ENCODE results near the gene MME.

MME gene

DNA sequence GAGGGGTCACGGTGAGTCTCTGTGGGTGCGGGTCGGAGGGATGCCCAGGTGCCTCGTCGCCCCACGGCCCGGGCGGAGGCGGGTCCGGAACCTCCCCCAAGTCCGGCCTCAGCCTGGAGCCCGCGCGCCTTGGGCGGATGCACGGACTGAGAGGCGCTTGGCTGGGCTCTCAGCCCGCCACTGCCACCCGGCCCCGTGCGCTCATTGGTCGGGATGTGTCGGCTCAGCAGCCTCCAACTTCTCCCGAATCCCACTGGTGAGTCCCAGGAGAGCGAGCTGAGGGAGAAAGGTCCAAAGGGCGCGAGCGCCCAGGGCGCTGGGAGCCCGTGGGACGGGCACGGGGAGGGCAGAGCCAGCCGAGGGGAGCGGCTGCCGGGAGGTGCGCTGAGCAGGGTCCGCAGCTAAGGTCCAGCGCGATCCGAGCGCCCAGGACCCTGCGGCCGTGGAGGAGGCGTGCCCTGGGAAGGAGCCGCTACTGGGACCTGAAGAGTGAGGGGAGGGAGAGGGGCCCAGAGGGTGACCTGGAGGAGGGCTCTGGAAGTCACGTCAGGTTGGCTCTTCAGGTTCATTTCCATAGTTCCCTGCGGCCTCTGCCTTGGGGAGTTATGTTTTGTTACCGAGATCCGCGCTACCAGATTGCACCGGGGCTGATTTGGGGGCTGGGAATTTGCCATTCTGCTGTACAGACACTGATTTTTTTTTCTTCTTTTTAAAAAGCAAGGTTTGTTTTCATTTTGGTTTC is at the start of gene MME:
MME (plus strand) TSS at position 574 of the 742 bp plus-strand sequence. CDS start 3,849 bp downstream, outside the sequence.
- DNase-seq: no peak

DNA sequence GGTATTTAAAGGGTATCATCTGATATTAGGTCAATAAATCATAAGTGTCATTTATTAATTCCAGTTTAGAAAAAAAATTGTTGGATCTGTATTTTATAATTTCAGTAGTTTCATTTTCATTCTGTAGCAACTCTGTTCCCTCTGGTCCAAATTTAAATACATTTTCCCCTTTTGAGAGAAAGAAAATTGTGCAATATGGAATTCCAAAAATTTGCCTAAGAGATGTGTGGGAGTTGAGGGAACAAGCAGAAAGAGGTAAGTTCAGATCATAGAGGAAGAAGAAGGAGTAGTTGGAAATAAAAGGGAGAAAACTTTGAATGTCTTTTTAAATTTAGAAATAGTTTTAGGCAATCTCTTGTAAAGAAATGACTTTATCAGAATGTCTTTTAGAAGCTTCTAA is 48.9 kb upstream of the MME start:
- DNase-seq: no peak

DNA sequence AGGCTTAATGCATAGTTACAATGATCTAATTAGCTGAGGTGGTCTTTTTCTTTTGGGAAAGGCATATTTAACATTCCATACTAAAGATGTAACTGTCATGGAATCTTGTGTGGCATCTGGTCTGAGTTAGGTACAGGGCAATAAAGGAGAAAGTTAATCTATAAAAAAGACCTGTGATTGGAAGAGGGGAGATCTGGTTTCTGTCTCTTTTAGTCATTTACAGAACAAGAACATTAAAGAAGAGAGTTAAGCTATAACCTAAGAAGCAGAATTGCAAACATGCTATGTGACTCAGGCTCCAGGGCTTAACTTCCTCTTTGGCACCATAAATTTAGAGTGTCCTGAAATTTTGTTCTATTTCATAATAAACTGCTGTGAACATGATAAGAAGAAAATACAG is 47.2 kb upstream of the MME start:
- DNase-seq: no peak

DNA sequence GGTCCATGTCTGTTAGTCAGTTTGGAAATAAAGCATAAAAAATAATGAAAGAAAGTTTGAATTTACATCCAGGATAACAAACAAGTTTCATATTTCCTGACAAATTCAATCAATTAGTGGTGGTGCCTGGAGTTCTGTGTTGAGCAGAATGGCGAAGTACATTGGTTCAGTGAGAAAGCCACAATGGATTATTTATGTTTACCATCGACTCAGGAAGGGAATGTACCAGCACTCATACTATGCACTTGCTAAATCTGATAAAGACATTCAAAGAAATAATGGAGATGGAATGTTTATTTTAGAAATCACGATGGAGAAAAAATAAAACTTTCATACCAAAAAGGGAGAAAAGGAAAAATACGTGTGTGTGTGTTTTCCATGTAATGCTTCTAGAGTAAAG is 45.3 kb upstream of the MME start:
- DNase-seq: no peak

DNA sequence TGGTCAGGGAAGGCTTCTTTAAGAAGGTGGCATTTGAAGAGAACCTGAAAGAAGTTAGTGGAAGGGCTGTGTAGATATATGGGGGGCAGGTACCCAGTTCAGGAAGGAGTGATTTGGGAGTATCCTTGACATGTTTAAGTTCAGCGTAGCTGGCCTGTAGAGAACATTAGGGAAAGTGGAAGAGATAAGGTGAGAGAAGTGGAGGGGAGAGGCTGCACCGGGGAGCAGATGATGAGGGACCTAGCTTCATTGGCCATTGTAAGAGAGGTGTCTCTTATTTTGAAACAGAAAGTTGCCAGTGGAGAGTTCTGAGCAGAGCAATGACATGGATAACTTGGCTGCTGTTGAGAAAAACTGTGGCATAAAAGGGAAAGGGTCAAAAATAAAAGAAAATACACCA is 44.6 kb upstream of the MME start:
- DNase-seq: no peak

DNA sequence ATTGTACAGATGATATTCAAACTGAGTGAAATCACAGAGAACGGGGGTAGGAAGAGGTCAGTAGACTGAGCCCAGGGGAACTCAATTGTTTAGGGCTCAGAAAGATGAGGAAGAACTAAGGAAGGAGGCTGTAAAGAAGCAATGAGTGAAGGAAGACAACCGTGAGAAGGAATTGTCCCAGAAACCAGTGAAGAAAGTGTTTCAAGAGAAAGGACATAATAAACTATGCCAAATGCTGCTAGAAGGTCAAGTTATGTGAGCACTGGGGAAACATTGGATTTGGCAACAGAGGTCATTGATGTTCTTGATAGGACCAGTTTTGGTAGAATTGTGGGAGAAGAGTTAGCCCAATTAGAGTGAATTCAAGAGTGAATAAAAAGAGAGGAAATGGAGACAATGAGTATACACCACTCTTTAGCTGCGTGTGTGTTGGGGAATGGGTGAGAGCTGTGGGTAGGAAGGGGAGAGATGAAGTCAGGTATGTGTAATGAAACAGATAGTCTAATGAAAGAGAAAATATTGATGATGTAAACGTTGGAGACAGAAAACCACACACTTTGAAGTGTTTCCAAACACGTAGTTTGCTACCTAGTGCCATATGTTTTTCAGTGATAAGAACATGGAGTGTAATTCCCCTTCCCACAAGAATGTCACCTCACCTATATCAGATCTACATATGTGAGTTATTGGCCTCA is 42.5 kb upstream of the MME start:
- no peak for DNase-seq

DNA sequence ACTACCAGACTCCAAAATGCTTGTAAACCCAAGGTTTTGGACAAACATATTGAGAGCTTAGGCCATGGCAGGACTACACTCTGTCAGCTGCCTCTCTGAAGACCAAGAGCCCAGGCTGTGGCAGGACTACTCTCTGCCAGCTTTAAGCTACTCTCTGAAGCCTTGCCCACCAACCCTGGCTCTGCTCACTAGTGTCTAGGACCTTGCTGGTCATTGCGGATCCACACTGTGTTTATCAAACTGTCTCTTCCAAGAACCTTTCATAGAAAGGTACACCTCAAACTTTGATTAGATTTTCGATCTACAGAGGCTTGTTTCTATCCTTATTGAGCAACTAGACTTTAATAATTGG is 41.9 kb upstream of the MME start:
- DNase-seq: no peak

DNA sequence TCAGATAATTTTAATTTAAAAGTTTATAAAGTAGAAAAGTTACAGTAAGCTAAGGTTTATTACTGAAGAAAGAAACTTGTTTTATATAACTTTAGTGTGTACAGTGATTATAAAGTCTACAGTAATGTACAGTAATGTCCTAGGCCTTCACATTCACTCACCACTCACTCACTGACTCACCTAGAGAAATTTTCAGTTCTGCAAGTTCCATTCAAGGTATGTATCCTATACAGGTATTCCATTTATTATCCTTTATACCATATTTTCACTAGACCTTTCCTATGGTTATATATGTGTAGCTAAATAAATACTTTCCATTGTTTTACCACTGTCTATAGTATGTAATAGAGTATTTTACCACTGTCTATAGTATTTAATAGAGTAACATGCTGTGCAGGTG is 33.2 kb upstream of the MME start:
- DNase-seq: no peak

DNA sequence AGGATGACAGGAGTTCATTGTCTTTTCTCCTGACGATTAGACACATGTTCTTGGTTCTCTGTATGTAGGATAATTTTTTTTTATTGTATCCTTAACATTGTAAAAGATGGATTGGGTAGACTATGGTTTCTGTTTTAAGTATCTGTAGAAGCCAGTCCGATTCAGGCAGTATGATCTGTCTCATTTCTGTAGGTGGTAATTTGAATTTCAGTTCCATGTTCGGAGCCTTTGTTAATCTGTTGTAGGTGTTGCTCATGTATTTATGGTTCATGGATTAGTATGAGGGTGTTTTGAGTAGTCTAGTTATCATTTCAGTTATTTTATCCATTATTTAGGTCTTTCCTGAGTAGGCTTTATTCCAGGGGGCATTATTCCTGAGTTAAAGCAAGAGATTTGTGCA is 32.4 kb upstream of the MME start:
- no peak for DNase-seq

DNA sequence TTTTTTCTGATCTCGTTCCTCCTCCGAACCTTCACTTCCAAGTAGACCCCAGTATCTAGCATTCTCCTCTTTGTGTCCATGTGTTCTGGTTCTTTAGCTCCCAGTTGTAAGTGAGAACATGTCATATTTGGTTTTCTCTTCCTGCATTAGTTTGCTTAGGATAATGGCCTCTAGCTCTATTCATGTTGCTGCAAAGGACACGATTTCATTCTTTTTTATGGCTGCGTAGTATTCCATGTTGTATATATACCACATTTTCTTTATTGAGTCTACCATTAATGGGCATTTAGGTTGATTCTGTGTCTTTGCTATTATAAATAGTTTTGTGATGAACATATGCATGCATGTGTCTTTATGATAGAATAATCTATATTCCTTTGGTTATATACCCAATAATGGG is 30.2 kb upstream of the MME start:
- DNase-seq: no peak

DNA sequence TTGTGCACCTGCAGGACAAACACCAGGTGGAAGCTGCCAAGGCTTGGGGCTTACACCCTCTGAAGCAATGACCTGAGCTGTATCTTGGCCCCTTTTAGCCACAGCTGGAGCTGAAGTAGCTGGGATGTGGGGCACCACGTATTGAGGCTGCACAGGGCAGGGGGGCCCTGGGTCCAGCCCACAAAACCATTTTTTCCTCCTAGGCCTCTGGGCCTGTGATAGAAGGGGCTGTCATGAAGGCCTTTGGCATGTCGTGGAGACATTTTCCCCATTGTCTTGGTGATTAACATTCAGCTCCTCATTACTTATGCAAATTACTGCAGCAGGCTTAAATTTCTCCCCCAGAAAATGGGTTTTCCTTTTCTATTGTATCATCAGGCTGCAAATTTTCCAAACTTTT is 27.6 kb upstream of the MME start:
- DNase-seq: no peak

DNA sequence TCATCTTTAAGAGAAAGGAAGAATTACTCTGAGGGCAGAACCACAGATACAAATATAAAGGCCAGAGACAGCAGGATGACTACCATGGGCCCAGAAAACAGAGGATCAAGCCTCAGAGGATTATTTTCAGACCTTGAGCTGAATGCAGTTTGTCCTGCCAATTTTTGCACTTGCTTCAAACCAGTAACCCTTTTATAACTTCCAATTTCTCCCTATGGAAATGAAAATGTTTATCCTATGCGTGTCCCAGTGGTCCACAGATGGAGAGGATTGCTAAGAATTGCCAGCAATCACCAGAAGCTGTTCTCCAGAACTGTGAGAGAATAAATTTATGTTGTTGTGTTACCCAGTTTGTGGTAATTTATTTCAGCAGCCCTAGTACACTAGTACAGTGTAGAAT is 26.4 kb upstream of the MME start:
- DNase-seq: no peak

DNA sequence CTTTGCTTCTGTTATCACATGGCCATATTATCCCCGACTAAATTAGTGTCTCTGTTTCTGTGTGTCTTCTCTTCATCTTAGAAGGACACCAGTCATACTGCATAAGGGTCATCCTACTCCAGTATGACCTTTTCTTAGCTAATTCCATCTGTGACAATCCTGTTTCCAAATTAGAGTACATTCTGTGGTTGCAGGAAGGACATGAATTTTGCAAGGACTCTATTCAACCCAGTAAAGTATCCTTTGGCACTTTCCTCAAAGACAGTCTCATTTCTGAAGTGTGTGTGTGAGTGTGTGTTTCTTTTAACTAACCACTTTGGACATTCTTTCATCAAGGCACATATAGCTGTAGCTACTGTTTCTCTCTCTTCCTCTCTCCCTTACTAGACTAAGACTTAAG is 15.2 kb upstream of the MME start:
- DNase-seq: no peak

DNA sequence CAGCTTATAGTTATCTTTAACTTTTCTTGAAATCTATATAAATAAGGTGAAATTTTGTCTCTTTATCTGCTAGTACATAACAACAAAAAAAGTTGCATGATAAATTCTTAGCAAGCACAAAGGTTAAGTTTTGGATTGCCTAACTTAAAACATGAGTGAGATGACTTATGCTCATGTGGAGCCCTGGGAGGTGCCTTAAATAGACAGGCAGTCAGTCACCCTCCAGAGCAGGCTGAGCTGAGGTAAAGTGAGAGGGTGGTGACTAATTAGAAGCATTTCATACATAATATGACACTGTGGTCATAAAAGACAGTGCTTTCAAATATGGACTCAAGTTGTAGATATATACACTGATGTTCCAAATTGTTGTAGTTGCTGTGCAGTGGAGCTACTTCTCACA is 14.6 kb upstream of the MME start:
- no peak for DNase-seq

DNA sequence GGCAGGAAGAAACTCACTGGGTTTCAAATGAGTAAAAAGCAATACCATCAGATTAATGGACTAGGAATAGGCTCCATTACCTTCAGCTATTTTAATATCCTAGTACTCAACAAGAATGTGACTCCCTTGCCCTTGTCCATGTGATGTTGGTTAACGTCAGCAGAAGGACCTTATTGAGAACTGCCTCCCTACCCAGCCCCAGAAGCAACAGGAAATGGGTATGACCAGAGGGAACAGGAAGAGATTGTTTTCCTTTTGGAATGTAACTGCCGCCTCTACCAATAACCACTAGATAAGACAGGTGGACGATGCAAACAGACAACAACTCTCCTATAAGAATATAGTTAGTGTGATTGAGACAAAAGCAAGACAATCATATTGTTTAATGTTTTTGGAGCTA is 10.4 kb upstream of the MME start:
- no peak for DNase-seq

DNA sequence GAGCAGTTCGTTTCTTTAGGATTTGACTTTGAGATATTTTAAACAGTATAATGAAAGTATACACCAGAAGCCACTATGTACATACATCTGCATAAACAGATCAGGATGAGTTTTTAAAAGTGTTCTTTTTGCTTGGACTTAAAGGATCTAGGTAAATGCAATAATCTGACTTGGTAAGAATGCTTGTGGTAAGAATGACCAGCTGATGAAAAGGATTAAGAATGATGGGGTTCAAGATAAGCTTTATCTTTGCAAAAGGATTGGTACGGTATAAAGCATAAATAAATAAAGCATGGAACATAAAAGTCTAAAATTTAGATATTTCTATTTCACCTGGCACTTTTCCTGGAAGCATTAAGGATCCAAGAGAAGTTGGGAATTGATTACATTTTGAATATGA is 9.8 kb upstream of the MME start:
- no peak for DNase-seq

DNA sequence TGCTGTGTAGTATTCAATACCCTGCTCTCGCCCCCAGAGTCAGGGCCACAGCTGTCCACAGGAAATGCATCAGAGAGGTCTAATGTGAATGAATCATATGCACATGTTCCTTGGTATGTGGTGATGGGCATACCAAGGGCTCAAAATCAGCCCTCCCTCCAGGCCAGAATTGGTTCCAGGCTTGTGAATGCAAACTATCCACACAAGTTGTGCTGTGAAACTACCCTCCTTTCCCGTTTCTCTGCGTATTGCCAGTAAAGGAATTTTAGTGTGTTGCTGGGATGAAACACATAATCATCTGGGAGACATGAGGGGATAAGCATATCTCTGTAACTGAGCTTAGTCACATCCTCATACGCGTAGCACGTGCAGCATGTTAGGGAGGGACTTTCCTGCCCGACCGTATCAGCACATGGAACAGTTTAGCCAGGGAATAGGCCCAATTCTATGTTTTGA is 9.2 kb upstream of the MME start:
- DNase-seq: no peak

DNA sequence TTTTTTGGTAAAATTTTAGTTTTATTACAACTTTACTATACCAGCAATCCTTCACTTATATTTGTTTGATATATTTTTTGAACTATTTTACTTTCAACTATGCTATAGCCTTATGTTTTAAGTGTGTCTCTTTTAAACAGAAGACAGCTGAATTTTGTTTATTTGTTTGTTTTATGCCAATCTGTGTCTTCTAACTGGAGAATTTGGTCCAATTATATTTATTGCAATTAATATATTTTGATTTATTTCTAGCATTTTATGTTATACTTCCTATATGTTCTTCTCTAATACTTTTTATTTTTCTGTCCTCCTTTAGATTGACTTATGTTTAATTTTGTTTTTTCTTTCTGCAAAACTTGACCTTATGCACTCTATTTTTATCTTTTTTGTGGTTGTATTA is 4.9 kb upstream of the MME start:
- DNase-seq: no peak

DNA sequence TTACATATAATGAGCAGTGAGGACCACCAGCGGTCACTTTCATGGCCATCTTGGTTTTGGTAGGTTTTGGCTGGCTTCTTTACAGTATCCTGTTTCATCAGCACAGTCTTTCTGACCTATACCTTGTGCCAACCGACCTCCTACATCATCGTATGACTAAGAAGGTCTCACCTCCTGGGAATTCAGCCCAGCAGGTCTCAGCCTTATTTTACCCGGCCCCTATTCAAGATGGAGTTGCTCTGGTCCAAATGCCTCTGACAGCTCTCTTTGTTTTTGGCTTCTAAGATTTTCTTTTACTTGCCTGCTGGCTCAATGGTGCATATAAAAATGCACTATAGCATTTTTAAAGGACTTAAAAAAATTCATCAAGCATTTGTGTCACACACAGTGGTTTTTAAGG is 3.2 kb upstream of the MME start:
- DNase-seq: no peak

DNA sequence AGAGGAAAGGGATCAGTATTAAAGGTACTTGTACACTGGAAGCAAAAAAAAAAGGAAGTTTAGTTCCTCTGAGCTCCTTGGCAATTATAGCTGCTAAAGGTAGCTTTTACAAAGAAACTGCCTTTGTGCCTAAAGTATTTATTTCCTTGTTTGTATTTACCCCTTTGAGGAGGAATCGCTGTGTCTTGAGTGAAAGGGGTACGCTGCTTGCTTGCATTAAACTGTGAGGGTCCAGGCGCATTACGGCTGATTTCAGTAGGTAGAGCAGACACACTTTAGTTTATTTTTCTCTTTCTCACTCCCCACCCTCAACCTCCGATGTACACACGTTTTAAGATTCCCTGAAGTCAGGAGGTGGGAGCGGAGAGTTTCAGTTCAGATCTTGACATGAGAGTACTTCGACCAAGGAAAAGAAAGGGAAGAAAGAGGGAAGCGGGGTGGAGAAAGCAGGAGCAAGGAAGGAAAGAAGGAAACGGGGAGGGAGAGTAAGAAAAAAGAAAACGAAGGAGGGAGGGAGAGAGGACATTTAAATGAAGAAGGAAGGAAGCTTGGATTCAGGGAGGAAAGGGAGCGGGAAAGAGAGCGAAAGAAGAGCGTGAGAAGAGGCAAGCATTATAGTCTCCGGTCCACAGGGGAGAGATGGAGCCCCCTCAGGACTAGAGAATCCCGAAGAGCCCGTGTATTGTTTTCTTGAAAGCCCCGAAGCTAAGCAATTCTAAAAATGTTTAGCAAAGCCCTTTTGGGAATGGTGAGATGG is 1.2 kb upstream of the MME start:
- DNase-seq: no peak

DNA sequence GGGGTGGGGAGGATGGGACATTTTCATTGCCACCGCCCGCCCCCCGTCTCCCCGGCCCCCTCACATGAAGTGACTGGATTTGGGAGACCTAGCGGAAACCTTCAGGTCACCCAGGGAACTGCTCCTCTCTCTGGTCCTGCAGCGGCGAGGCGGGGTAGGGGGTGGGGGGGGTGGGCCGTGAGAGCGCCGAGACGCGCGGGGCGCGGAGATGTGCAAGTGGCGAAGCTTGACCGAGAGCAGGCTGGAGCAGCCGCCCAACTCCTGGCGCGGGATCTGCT is 712 bp upstream of the MME start:
- DNase-seq: no peak

DNA sequence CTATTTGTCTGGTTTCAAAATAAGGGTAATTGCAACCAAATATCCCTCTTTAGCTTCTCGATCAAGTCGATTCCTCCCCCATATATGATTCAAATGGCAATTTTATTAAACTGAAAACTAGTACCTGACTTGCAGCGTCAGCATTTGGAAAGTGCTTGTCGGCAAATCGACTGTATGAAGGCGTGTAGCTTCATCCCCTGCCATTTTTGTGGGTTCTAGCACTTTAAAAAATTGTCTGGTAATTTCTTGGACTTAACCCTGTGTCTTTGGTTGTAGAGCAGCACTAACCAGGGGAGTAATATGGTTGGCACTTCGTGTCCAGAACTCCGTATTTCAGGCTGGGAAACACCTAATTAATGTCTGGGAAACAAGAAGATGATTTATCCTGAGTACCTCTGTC is 573 bp downstream of the MME start:
- DNase-seq: no peak

DNA sequence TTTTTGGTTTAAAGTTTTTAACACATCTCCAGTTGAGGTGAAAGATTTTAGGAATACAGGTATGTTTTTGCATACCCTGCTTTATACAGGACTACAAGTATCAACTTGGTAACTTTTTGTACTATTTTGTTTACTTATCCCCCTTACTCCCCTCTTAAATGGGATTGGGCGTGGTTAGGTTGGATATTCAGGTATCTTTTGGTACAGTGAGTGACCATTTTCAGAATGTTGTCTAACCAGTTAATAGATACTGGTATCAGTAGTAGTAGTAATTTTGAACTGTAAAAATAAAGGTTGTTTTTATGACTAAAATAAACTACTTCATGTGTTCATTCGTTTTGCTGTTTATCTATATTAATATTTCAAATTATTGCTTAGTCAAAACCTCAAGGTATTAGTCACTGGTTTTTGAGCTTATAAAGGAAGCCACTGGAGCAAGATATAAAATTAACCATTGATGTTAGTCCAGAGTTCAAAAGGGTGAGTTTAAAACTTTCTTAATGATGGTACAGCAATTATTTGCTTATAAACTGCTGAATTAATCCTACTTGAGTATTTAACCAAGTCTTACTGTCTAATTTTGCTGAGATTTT is 3.3 kb downstream of the MME start:
- no peak for DNase-seq

DNA sequence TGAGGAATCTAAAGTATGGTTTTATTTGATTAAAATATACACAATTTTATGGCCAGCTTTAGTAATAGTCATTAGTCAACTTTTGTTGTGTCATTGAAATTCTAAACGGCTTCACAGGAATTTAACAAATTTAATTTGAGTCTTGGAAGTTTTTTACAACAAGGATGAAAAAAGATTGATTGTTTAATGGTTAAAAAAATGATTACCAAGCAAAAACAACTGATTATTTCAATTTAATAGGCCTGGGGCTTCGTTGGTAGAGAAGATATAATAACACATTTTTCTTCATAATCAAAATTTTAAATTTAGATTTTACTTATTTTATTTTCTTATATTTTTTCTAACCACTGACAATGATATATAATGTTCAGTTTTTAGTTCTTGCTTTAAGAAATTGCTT is 4.4 kb downstream of the MME start:
- DNase-seq: no peak

Data from SHP77 treated with DMSO at 0.1 percent for 48 hours (cell line).